GM23338 (cell line): ENCODE measurements around the gene TUBA3D. TPM values are rescaled to one million over a fixed set of nuclear protein-coding genes. Genes with fewer than 3 reads are reported as not detected.
"Not testable (repeated sequence)": the region's sequence is repeated elsewhere in the genome, so short reads cannot be mapped to it uniquely, and the experiment has no call there.

Experiments
- ATAC-seq: fragments of 200-7000 bp; cut with Tn5 transposase; 3 replicates; pipeline ENCODE4 v1.9.1; 2020
- DNase-seq: peaks from one replicate; pipeline ENCODE4 v3.0.0-alpha.2; 2015; ENCODE audit warnings: low spot score
- H2AFZ ChIP-seq: fragments of 200-600 bp; sonication (generic); 2 replicates; pipeline ENCODE4 v1.8.0; 2016; ENCODE audit warnings: antibody characterized with exemption, mild to moderate bottlenecking, moderate library complexity
- H3F3A ChIP-seq: fragments of 200-600 bp; sonication (generic); replicated peaks from 2 replicates; pipeline ENCODE4 v1.8.0; 2017; ENCODE audit warnings: antibody characterized with exemption, mixed run types, low read depth
- H3K27ac ChIP-seq: fragments of 200-600 bp; sonication (generic); 2 replicates; pipeline ENCODE4 v1.6.1; 2016; ENCODE audit warnings: low read depth
- H3K27me3 ChIP-seq: fragments of 200-600 bp; sonication (generic); 2 replicates; pipeline ENCODE4 v1.8.0; 2016; ENCODE audit warnings: mild to moderate bottlenecking, mixed run types, moderate library complexity; ENCODE audit not compliant: insufficient read depth
- H3K36me3 ChIP-seq: fragments of 200-600 bp; sonication (generic); 2 replicates; pipeline ENCODE4 v1.8.0; 2016; ENCODE audit warnings: mild to moderate bottlenecking; ENCODE audit not compliant: insufficient read depth
- H3K4me1 ChIP-seq: fragments of 200-600 bp; sonication (generic); 2 replicates; pipeline ENCODE4 v1.8.0; 2016; ENCODE audit warnings: mild to moderate bottlenecking, moderate library complexity; ENCODE audit not compliant: insufficient read depth
- H3K4me2 ChIP-seq: fragments of 200-600 bp; sonication (generic); 2 replicates; pipeline ENCODE4 v1.7.1; 2017; ENCODE audit warnings: mixed run types
- H3K4me3 ChIP-seq: fragments of 200-600 bp; sonication (generic); 2 replicates; pipeline ENCODE4 v1.6.1; 2016; ENCODE audit warnings: mixed run types
- H3K79me2 ChIP-seq: fragments of 200-600 bp; sonication (generic); replicated peaks from 2 replicates; pipeline ENCODE4 v1.8.0; 2017; ENCODE audit warnings: mild to moderate bottlenecking; ENCODE audit not compliant: insufficient read depth
- H3K9me2 ChIP-seq: fragments of 200-600 bp; sonication (generic); 2 replicates; pipeline ENCODE4 v1.8.0; 2017; ENCODE audit not compliant: insufficient read depth
- H4K20me1 ChIP-seq: fragments of 200-600 bp; sonication (generic); replicated peaks from 2 replicates; pipeline ENCODE4 v1.8.0; 2017; ENCODE audit warnings: mild to moderate bottlenecking; ENCODE audit not compliant: insufficient read depth
- H3K27ac Mint-ChIP-seq: 2 replicates; pipeline ENCODE4 v1.8.0; 2020; ENCODE audit warnings: inconsistent platforms, mild to moderate bottlenecking, moderate library complexity, mixed read lengths
- H3K27me3 Mint-ChIP-seq: 3 replicates; pipeline ENCODE4 v1.8.0; 2022; ENCODE audit warnings: low read depth, mild to moderate bottlenecking, moderate library complexity, mixed read lengths, inconsistent platforms; ENCODE audit not compliant: insufficient read depth, poor library complexity
- H3K36me3 Mint-ChIP-seq: 3 replicates; pipeline ENCODE4 v1.8.0; 2021; ENCODE audit warnings: low read depth, mild to moderate bottlenecking, inconsistent platforms, moderate library complexity, mixed read lengths
- H3K4me1 Mint-ChIP-seq: 3 replicates; pipeline ENCODE4 v1.8.0; 2020; ENCODE audit warnings: mild to moderate bottlenecking, inconsistent platforms, mixed read lengths
- H3K4me3 Mint-ChIP-seq: 3 replicates; pipeline ENCODE4 v1.8.0; 2021; ENCODE audit warnings: moderate library complexity, mild to moderate bottlenecking, inconsistent platforms, mixed read lengths
- H3K9me3 Mint-ChIP-seq: 3 replicates; pipeline ENCODE4 v1.8.0; 2020; ENCODE audit warnings: moderate library complexity, mild to moderate bottlenecking, inconsistent platforms, mixed read lengths
- CTCF ChIP-seq, 2 experiments: fragments of 200-600 bp in 1 of 2; sonication (generic) in 1 of 2; conservative IDR thresholded peaks; 2 replicates each; pipeline versions ENCODE4 v1.5.1 to v1.6.1; 2016 to 2017; ENCODE audit warnings: antibody characterized with exemption in 2 of 2, low read depth in 2 of 2, mild to moderate bottlenecking in 2 of 2, moderate library complexity in 1 of 2
- microRNA-seq: library from miRNA; unstranded; fragments of <30 nt; microRNA quantifications from one replicate; pipeline ENCODE4, GENCODE V29; 2017
- polyA plus RNA-seq: library from polyadenylated mRNA; unstranded; fragments of >200 nt; fragmentation: Nextera tagmentation; extraction: Ambion mirVana; gene quantifications from 2 replicates; pipeline ENCODE4 v1.2.1, GENCODE V29; 2016
- total RNA-seq: library from RNA; depleted of rRNA; stranded (reverse); fragments of >200 nt; shearing (Covaris generic); gene quantifications from 2 replicates; pipeline ENCODE4 v1.2.3, GENCODE V29; 2014; rRNA removed

The TUBA3D gene
- total and polyA plus RNA-seq, 2 experiments from 2014 or later = 0.27 TPM; not detected in 1

GRCh38 chr2:131529864-131530445 lies 54.0 kb downstream of the TUBA3D start:
- H2AFZ ChIP-seq, H3K27ac ChIP-seq, H3K4me2 ChIP-seq, H3K27ac Mint-ChIP-seq, H3K9me3 Mint-ChIP-seq, H3K36me3 Mint-ChIP-seq, H3K4me3 ChIP-seq, H3F3A ChIP-seq, H4K20me1 ChIP-seq, DNase-seq, H3K4me3 Mint-ChIP-seq, H3K4me1 ChIP-seq, H3K4me1 Mint-ChIP-seq, H3K9me2 ChIP-seq, H3K36me3 ChIP-seq, H3K27me3 ChIP-seq, ATAC-seq, H3K79me2 ChIP-seq: not testable (repeated sequence)
- peaks cover 10% of the 10 kb centered on the region for H3K27me3 Mint-ChIP-seq

DNA sequence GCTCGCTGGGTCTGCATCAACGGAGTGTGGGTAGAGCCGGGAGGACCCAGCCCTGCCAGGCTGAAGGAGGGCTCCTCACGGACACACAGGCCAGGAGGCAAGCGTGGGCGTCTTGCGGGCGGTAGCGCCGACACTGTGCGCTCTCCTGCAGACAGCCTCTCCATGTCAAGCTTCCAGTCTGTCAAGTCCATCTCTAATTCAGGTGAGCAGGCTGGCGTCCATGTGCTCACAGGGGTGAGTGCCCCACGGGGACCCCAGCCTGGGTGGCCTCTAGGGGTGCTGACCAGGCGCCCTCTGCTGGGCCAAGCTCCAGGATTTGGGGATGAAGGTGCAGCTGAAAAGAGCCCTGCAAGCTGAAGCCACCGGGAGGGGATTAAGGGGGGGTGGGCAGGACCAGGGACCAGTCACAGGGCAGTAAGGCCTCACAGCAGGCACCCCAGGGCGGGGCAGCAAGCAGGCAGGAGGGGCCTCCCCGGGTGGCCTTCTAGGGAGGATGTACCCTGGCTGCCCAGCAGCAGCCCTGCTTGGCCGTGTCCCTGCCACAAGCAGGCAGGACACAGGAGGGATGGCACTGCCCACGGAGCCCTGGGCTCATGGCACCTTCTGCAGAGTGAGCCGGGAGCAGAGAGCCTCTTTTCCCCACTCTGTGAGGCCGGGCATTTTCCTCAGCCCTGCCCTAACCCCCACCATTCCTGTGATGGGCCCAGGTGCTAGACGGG lies 54.9 kb downstream of the TUBA3D start:
- not testable (repeated sequence) for H3K27ac Mint-ChIP-seq, DNase-seq, H3K9me2 ChIP-seq, H4K20me1 ChIP-seq, H3F3A ChIP-seq, H3K27ac ChIP-seq, H3K36me3 ChIP-seq, H3K4me3 ChIP-seq, H3K4me1 Mint-ChIP-seq, H3K27me3 Mint-ChIP-seq, H3K4me2 ChIP-seq, H2AFZ ChIP-seq, H3K36me3 Mint-ChIP-seq, H3K79me2 ChIP-seq, H3K4me3 Mint-ChIP-seq, H3K9me3 Mint-ChIP-seq, H3K4me1 ChIP-seq, H3K27me3 ChIP-seq
- peak in 1 of 2 experiments; percentile 44; a peak in 2 of 4 replicates for TF ChIP-seq CTCF (conservative IDR thresholded peaks at IDR 0.05; ENCODE audit: low read depth in 2 of 2)
- ATAC-seq = peak; percentile 8

- H3K27me3 ChIP-seq, H3F3A ChIP-seq, H3K27ac Mint-ChIP-seq, H3K4me3 Mint-ChIP-seq, DNase-seq, H3K4me2 ChIP-seq, H3K27me3 Mint-ChIP-seq, H3K4me1 Mint-ChIP-seq, H3K9me2 ChIP-seq, H3K4me1 ChIP-seq, ATAC-seq, H3K27ac ChIP-seq, H3K79me2 ChIP-seq, H2AFZ ChIP-seq, H3K36me3 ChIP-seq, H4K20me1 ChIP-seq, H3K4me3 ChIP-seq, H3K9me3 Mint-ChIP-seq, H3K36me3 Mint-ChIP-seq: not testable (repeated sequence)
These were observed 55.7 kb downstream of the TUBA3D start for GRCh38 chr2:131531547-131532185.

Small RNA genes within 50 kb of the gene (microRNA-seq; reads per million reads assigned to microRNA genes)
- not detected for gene MIR4784

Other genes with a start within 250 kb of the TUBA3D start
- not detected in 2 replicates for gene RAB6D, start 112.0 kb upstream of the TUBA3D start, total RNA-seq
- gene RAB6D, start 112.0 kb upstream of the TUBA3D start, polyA plus RNA-seq = 0.16 and 0.37 TPM in 2 replicates
- gene MZT2A, start 16.3 kb downstream of the TUBA3D start, total RNA-seq = 56.9 and 69.0 TPM in 2 replicates
- 120 and 141 TPM in 2 replicates for gene MZT2A, start 16.3 kb downstream of the TUBA3D start, polyA plus RNA-seq
- gene CCDC74A, start 51.8 kb downstream of the TUBA3D start, total RNA-seq = 47.8 and 64.6 TPM in 2 replicates
- 15.9 and 16.5 TPM in 2 replicates for gene CCDC74A, start 51.8 kb downstream of the TUBA3D start, polyA plus RNA-seq